HepG2 (cell line): ENCODE measurements around the gene RARA. TPM values are rescaled to one million over a fixed set of nuclear protein-coding genes. Genes with fewer than 3 reads are reported as not detected.

ENCODE experiments used
- BHLHE40 ChIP-seq: IDR thresholded peaks from 2 replicates; pipeline ENCODE4 v1.6.1; 2011; ENCODE audit warnings: low read length, improper control_type of control experiment
- ESRRA ChIP-seq: sonication (generic); formaldehyde crosslinking; IDR thresholded peaks from 2 replicates; pipeline ENCODE4 v1.5.1; 2020; ENCODE audit warnings: mild to moderate bottlenecking, low read depth, missing genetic modification reagents
- HMGA1 ChIP-seq: sonication (generic); formaldehyde crosslinking; conservative IDR thresholded peaks from 2 replicates; pipeline ENCODE4 v1.4.0; 2020; ENCODE audit warnings: missing genetic modification reagents
- KLF16 ChIP-seq, 2 experiments: sonication (generic) in 1 of 2; formaldehyde crosslinking in 1 of 2; IDR thresholded peaks; 2 replicates each; pipeline versions ENCODE4 v1.6.1 to v1.8.0; 2016 to 2023; ENCODE audit warnings: missing genetic modification reagents in 2 of 2, missing compliant biosample characterization in 1 of 2
- LCORL ChIP-seq, 2 experiments: fragments of 450-650 bp in 1 of 2; sonication (generic) in 1 of 2; formaldehyde crosslinking in 1 of 2; IDR thresholded peaks; 2 replicates each; pipeline versions ENCODE4 v1.5.0 to v1.6.1; 2017 to 2020; ENCODE audit warnings: antibody characterized with exemption in 1 of 2, missing genetic modification reagents in 1 of 2
- NFIB ChIP-seq: sonication (generic); formaldehyde crosslinking; IDR thresholded peaks from 2 replicates; pipeline ENCODE4 v1.9.0; 2021; ENCODE audit warnings: missing genetic modification reagents, mild to moderate bottlenecking, borderline replicate concordance
- PAX8 ChIP-seq: sonication (generic); formaldehyde crosslinking; IDR thresholded peaks from 2 replicates; pipeline ENCODE4 v1.8.0; 2022; ENCODE audit warnings: mild to moderate bottlenecking, missing genetic modification reagents, borderline replicate concordance
- PBX3 ChIP-seq: sonication (generic); formaldehyde crosslinking; IDR thresholded peaks from 2 replicates; pipeline ENCODE4 v1.8.1; 2023; ENCODE audit warnings: missing genetic modification reagents, inconsistent platforms, borderline replicate concordance
- PHF5A ChIP-seq: IDR thresholded peaks from one replicate; pipeline ENCODE4 v1.6.1; 2018; ENCODE audit warnings: low read depth, missing genetic modification reagents; ENCODE audit not compliant: unreplicated experiment
- PLRG1 ChIP-seq: fragments of 450-650 bp; conservative IDR thresholded peaks from 2 replicates; pipeline ENCODE4 v1.6.1; 2016
- POLR2A ChIP-seq, 2 experiments: IDR thresholded peaks; 2 replicates each; pipeline ENCODE4 v1.6.1; 2011; ENCODE audit warnings: low read depth in 2 of 2, low read length in 2 of 2, mild to moderate bottlenecking in 1 of 2, moderate library complexity in 1 of 2; ENCODE audit not compliant: insufficient read depth in 1 of 2
- RBFOX2 ChIP-seq: fragments of 200-400 bp; formaldehyde crosslinking; IDR thresholded peaks from 2 replicates; pipeline ENCODE4 v1.6.1; 2017; ENCODE audit warnings: low read depth, mild to moderate bottlenecking, low read length
- TBL1XR1 ChIP-seq: fragments of 150-350 bp; IDR thresholded peaks from 2 replicates; pipeline ENCODE4 v1.6.1; 2014; ENCODE audit warnings: borderline replicate concordance, low read length; ENCODE audit not compliant: partially characterized antibody
- ZBTB38 ChIP-seq: sonication (generic); formaldehyde crosslinking; IDR thresholded peaks from 2 replicates; pipeline ENCODE4 v1.5.1; 2020; ENCODE audit warnings: mild to moderate bottlenecking, missing genetic modification reagents
- ZNF354B ChIP-seq: sonication (generic); formaldehyde crosslinking; IDR thresholded peaks from 2 replicates; pipeline ENCODE4 v1.8.0; 2022; ENCODE audit warnings: mild to moderate bottlenecking, missing genetic modification reagents
- ZNF546 ChIP-seq: sonication (generic); formaldehyde crosslinking; conservative IDR thresholded peaks from 2 replicates; pipeline ENCODE4 v1.8.1; 2023; ENCODE audit warnings: mild to moderate bottlenecking, missing genetic modification reagents
- ZNF614 ChIP-seq: IDR thresholded peaks from 2 replicates; pipeline ENCODE4 v1.6.1; 2018; ENCODE audit warnings: missing biosample characterization, missing genetic modification reagents, inconsistent platforms, borderline replicate concordance
- ZSCAN22 ChIP-seq: sonication (generic); formaldehyde crosslinking; IDR thresholded peaks from 2 replicates; pipeline ENCODE4 v1.4.0; 2020; ENCODE audit warnings: mild to moderate bottlenecking, missing genetic modification reagents
- polyA plus RNA-seq, 8 experiments: library from polyadenylated mRNA; depleted of rRNA in 3 of 8; stranded (reverse) in 7 of 8; unstranded in 1 of 8; fragments of >200 nt; fragmentation: Illumina TruSeq in 4 of 8; extraction: Trizol in 4 of 8; gene quantifications; 2 replicates each; pipeline versions ENCODE4 v1.2.1 to v1.2.3, GENCODE V29; 2011 to 2016; ENCODE audit warnings: low read depth in 4 of 8, missing spikeins in 1 of 8, mixed read lengths in 1 of 8; ENCODE audit not compliant: insufficient read depth in 1 of 8
- total RNA-seq, 5 experiments: library from RNA; depleted of rRNA; stranded (reverse); fragments of >200 nt; fragmentation: Illumina TruSeq; extraction: Trizol; gene quantifications; 2 replicates each; pipeline ENCODE4 v1.2.3, GENCODE V29; 2016; ENCODE audit warnings: low read depth in 1 of 5
- TF ChIP-seq, protein P1 (sequence below): sonication (generic); formaldehyde crosslinking; IDR thresholded peaks from 2 replicates; pipeline ENCODE4 v1.8.0; 2022; ENCODE audit warnings: mild to moderate bottlenecking, missing genetic modification reagents; ENCODE audit not compliant: insufficient replicate concordance
- TF ChIP-seq, protein P2 (sequence below): sonication (generic); formaldehyde crosslinking; IDR thresholded peaks from 2 replicates; pipeline ENCODE4 v1.4.0; 2020; ENCODE audit warnings: missing genetic modification reagents
- TF ChIP-seq, protein P3 (sequence below): sonication (generic); formaldehyde crosslinking; IDR thresholded peaks from 2 replicates; pipeline ENCODE4 v1.8.0; 2022; ENCODE audit warnings: missing genetic modification reagents, mild to moderate bottlenecking, moderate library complexity, borderline replicate concordance

RARA gene
- total and polyA plus RNA-seq, 2 of the 13 experiments (the other 11 are each of a cell fraction or from before 2014, with no cell fraction given) = 6.4 to 8.6 TPM

DNA sequence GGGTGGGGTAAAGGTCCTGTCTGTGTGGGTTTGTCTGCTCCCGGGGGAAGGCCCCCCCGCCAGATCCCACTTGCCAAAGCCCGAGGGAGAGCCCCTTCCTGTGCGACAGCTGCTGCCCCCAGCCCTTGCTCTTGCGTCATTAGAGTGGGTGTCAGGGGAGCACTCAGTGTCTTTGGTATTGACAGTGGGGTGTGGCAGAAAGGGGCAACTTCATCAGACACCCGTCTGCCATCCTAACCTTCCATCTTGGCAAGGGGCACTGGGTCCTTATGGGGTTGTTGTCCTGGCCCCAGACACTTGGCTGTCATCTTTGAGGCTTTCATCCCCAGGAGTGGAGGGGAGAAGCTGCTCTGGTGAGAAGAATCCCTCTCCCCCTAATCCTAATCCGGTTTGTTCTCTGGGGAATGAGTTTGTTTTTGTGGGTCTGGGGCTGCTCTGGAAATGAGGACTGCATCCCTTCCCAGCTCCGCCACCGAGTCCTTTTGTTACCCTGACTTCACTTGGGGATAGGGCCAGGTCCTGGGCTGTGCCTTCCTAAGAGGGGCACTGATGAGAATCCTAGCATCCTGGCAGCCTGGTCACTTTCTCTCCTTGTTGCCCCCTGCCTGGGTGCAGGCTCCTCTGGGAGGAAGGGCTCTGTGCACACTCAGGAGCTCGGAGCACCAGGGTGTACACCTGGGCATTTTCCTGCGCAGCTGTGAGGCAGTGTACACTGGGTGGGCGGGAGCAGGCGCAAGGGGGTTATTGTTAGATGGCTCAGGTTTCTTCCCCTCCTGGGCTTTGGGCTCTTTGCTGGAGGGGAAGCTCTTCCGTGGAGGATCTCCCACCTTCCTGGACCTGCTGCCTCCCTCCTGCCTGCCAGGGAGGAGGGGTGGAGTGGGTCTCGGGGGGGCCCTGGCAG is 34.5 kb downstream of the RARA start (continued):
- TF ChIP-seq PBX3 (CRISPR knock-in tag) (no peak), ZNF614 (CRISPR knock-in tag) (no peak), ZSCAN22 (CRISPR knock-in tag) (no peak), PHF5A (no peak), HMGA1 (CRISPR knock-in tag) (no peak), ZNF354B (CRISPR knock-in tag) (no peak), BHLHE40 (no peak), ESRRA (CRISPR knock-in tag) (no peak), KLF16 (CRISPR knock-in tag; IDR thresholded peaks at IDR 0.05) (no peak), TBL1XR1 (no peak), PAX8 (0 out of 2 replicates have a peak, but pooled peaks have one; percentile 83), POLR2A (IDR thresholded peaks at IDR 0.05; ENCODE audit: insufficient read depth in 1 of 2, low read depth in 2 of 2, low read length in 2 of 2) (no peak), PLRG1 (no peak), RBFOX2 (no peak), ZNF546 (CRISPR knock-in tag) (0 out of 2 replicates have a peak, but pooled peaks have one; percentile 41), NFIB (CRISPR knock-in tag) (no peak), ZBTB38 (0 out of 2 replicates have a peak, but pooled peaks have one; percentile 14), LCORL (IDR thresholded peaks at IDR 0.05) (no peak), LCORL (CRISPR knock-in tag; IDR thresholded peaks at IDR 0.05) (no peak)
- TF ChIP-seq, protein P1, sequence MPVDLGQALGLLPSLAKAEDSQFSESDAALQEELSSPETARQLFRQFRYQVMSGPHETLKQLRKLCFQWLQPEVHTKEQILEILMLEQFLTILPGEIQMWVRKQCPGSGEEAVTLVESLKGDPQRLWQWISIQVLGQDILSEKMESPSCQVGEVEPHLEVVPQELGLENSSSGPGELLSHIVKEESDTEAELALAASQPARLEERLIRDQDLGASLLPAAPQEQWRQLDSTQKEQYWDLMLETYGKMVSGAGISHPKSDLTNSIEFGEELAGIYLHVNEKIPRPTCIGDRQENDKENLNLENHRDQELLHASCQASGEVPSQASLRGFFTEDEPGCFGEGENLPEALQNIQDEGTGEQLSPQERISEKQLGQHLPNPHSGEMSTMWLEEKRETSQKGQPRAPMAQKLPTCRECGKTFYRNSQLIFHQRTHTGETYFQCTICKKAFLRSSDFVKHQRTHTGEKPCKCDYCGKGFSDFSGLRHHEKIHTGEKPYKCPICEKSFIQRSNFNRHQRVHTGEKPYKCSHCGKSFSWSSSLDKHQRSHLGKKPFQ (CRISPR knock-in tag) = no peak
- TF ChIP-seq, protein P2, sequence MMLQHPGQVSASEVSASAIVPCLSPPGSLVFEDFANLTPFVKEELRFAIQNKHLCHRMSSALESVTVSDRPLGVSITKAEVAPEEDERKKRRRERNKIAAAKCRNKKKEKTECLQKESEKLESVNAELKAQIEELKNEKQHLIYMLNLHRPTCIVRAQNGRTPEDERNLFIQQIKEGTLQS (CRISPR knock-in tag) = no peak
- TF ChIP-seq, protein P3, sequence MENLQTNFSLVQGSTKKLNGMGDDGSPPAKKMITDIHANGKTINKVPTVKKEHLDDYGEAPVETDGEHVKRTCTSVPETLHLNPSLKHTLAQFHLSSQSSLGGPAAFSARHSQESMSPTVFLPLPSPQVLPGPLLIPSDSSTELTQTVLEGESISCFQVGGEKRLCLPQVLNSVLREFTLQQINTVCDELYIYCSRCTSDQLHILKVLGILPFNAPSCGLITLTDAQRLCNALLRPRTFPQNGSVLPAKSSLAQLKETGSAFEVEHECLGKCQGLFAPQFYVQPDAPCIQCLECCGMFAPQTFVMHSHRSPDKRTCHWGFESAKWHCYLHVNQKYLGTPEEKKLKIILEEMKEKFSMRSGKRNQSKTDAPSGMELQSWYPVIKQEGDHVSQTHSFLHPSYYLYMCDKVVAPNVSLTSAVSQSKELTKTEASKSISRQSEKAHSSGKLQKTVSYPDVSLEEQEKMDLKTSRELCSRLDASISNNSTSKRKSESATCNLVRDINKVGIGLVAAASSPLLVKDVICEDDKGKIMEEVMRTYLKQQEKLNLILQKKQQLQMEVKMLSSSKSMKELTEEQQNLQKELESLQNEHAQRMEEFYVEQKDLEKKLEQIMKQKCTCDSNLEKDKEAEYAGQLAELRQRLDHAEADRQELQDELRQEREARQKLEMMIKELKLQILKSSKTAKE (CRISPR knock-in tag) = 0 out of 2 replicates have a peak, but pooled peaks have one; percentile 10
